ENCODE measurements around the gene PPP6R2.
"Not testable (repeated sequence)": the region's sequence is repeated elsewhere in the genome, so short reads cannot be mapped to it uniquely, and the experiment has no call there.

Gene PPP6R2

DNA sequence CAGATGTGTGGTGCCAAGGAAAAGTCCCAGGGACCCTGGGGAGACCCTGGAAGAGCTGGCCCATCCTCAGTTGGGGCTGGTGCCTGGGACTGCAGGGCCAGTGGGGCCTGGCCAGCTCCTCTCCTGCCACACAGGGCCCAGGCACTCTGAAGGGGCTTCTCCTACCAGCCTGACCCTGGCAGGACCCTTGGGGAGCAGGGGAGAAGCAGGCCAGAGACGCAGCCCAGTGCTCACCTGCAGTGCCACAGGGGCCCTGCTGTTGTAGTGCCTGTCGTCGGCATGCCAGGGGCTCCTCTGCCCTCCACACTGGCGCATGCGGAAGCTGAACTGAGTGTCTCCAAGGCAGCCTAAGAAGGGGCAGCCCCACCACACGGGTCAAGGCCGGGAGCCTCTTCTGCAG, 25.5 kb upstream of the PPP6R2 start:
- H3K4me3 ChIP-seq (ENCODE audit: low read depth, low read length): no peak overlapping the region

DNA sequence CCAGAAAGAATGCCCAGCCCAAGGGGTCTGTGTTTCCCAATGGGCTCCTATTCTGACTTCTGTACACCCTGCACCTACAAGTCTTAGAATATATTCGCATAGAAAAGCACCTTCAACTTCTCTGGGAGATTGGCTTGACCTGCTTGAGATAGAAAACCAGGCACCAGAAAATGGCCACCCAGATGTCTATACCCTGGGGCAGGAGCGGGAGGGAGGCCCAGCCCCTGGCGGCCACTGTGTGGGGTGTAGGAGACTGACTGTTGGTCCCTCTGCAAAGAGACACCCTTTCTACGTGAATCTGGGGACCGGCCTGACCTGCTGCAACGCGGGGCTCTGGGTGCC, 24.8 kb upstream of the PPP6R2 start:
- H3K4me3 ChIP-seq (ENCODE audit: low read depth, low read length): no peak overlapping the region

DNA sequence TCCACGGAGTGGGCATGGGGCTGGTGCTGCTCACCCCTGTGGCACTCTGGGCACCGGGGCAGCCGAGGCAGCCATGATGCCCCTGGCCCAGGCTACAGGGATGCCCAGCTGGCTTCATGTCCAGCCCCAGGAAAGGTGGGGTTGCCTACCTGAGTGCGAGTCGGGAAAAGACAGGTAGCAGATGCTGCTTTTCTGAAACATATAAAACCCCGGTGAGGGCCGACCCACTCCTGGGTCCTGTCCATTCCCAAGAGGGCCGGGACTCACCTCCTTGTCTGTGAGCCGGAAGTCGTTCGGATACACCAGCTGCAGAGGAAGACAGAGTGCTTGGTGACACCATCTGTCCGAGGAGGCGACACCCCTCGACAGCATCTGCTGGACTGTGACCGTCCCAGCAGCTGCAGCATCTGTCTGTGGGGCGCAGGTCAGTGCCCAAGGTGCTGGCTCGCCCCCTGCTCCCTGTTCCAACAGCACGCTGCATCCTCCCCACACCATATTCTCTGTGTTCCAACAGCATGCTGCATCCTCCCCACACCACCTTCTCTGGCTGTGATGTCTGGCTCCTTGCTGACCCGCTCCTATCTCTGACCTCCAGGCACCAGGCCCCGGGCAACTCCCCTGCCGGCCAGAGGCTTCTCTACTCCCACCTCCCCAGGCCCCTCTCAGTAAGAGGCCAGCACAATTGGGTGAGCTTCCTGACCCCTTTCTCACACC, 24.3 kb upstream of the PPP6R2 start:
- H3K4me3 ChIP-seq (ENCODE audit: low read depth, low read length): no peak overlapping the region

DNA sequence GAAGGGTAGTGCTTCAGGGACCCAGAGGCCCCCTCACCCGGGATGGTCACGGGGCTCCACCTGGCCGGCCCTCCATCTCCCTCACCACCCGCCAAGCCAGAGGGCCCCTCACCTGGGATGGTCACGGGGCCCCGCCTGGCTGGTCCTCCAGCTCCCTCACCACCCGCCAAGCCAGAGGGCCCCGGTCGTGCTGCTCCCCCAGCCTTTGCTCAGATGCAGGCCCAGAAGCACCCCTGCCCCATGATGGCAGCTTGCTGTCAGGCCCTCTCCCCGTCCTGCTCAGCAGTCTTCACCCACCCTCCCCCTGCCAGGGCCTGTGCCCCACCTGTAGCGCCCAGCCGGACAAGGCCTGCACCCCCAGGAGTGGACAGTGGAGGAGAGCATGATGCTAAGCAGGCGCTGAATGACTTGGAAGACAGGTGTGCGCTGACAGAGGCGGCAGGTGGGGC, 23.6 kb upstream of the PPP6R2 start:
- no peak overlapping the region for H3K4me3 ChIP-seq (ENCODE audit: low read depth, low read length)

DNA sequence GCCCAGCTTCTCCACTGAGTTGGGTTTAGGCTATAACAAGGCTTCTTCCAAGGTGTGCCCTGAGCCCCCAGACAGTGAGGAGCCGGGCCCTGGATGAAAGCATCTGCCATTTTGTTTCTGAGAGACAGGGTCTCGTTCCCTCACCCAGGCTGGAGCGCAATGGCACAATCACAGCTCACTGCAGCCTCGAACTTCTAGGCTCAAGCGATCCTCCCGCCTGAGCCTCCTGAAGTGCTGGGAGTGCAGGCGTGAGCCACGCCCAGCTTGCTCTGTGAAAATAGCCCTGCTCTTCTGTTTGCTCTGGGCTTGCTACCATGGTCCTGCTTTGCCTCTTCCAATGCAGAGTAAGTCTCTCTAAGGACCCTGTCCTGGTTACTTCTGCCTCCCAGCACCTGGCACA, 23.0 kb upstream of the PPP6R2 start:
- H3K4me3 ChIP-seq (ENCODE audit: low read depth, low read length): no peak overlapping the region

DNA sequence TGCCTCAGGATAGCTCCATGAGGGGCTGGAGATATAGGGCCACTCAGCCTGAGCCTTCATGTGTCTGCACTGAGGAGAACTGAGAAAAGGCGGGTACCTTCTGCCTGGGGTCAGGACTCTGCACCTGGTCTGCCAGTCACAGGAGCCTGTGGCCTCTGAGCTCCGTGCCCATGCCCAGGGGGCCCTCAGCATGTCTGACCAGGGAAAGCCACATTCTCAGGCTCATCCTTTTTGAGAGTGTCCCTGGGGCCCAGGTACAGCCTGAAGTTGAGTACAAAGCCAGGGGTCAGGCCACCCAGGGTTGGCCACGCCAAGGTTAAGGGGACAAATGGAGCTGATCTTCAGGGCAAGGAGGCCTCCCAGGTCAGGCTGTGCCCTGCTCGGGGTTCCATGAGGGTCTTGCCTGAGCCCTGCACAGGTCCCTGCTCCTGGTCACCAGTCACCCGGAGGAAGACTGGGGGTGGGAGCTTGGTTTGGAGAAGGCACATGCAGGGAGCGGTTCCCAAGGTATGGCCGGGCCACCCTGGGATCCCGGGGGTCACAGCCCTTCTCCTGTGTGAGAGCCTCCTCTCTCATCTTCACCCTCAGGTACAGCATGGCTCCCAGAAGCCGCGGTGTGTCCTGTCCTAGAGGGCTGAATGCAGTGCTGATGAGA, 22.3 kb upstream of the PPP6R2 start:
- H3K4me3 ChIP-seq (ENCODE audit: low read depth, low read length): no peak overlapping the region

DNA sequence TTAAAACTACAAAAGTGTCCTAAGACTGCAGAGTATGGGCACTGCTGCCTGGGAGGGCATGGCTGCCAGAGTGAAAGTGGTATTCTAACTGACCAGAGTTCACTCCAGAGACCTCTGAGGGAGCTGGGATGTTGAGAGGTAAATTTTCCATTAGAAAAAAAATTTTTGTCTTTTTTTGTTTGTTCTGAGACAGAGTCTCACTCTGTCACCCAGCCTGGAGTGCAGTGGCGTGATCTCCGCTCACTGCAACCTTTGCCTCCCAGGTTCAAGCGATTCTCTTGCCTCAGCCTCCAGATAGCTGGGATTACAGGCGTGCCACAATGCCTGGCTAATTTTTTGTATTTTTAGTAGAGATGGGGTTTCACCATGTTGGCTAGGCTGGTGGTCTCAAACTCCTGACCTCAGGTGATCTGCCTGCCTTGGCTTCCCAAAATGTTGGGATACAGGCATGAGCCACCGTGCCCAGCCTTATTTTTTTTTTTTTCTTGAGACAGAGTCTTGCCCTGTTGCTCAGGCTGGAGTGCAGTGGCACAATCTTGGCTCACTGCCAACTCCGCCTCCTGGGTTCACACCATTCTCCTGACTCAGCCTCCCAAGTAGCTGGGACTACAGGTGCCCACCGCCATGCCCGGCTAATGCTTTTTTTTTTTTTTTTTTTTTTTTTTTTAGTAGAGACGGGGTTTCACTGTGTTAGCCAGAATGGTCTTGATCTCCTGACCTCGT, 20.6 kb upstream of the PPP6R2 start:
- not testable (repeated sequence) for H3K4me3 ChIP-seq (ENCODE audit: low read depth, low read length)

DNA sequence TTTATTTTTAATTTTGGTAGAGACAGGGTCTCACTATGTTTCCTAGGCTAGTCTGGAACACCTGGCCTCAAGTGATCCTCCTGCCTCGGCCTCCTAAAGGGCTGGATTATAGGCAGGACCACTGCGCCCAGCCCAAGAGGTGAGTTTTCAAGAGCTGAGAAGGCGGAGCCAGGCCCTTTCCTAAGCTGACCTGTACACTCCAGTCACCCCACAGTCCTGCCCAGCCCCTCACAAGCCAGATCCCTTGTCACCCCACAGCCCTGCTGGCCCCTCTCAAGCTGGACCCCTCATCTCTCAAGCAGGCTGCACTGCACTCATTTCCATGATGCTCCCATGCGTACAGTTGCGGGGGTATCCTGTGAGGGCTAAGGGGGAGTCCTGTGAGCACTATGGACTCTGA, 19.2 kb upstream of the PPP6R2 start:
- H3K4me3 ChIP-seq (ENCODE audit: low read depth, low read length): no peak overlapping the region

DNA sequence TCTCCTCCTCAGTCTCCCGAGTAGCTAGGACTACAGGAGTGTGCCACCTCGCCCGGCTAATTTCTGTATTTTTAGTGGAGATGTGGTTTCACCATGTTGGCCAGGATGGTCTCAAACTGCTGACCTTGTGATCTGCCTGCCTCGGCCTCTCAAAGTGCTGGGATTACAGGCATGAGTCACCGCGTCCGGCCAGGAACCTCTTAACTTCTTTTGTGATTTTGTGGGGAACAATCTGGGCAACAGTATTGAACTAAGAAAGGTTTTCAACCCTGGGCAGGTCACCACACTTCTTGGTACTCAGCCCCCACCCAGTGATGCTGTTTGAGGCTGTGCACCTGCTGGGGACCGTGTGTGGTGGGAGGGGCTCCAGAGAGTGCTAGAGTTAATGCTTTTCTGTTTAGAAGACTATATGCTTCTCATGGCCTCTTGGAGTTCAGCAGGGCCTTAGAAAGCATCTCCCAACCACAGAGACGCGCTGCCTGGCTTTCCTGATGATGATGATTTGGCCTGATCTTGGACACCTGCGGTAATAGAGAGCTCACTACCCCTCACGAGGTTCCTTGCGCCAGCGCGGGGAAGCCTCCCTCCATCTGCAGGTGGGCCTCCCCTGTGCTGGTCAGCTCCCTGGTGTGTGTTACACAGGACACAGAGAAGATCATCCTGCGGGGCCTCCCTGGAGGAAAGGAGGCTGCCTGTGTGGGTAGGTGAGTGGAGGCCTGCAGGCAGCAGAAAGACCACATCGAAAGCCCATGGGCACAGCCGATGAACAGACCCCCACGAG, 17.5 kb upstream of the PPP6R2 start:
- no peak overlapping the region for H3K4me3 ChIP-seq (ENCODE audit: low read depth, low read length)

DNA sequence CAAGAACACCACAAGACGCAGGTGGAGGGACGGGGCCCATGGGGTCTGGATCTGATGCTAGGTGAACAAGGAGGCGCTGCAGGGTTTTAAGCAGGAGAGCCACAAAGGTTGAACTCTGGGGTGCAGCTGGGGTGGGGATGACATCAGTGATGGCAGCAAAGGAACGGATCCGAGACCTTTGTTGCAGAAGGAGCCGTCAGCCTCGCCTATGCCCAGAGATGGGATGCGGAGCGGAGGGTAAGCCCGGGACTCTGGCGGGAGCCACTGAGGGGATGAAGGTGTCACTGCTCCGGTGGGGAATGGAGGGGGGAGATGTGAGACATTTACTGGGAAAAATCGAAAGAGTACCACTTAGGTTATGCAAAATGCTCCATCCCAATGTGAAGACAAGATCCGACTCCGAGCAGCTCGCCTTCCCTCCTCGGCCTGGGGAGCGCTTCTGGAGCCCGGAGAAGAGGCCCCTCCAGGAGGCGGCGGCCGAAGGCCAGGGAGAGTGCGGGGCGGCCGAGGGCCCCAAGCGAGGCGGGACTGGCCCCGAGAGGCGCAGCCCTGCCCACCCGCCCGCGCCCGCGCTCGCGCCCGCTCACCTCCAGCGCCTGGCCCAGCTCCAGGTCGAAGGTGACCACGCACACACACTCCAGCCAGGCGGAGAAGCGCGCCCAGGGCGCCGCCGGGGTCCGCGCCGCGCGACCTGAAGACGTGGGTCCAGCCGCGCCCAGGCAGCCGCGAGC, 16.7 kb upstream of the PPP6R2 start:
- H3K4me3 ChIP-seq (ENCODE audit: low read depth, low read length): peak overlapping the region; percentile 72

DNA sequence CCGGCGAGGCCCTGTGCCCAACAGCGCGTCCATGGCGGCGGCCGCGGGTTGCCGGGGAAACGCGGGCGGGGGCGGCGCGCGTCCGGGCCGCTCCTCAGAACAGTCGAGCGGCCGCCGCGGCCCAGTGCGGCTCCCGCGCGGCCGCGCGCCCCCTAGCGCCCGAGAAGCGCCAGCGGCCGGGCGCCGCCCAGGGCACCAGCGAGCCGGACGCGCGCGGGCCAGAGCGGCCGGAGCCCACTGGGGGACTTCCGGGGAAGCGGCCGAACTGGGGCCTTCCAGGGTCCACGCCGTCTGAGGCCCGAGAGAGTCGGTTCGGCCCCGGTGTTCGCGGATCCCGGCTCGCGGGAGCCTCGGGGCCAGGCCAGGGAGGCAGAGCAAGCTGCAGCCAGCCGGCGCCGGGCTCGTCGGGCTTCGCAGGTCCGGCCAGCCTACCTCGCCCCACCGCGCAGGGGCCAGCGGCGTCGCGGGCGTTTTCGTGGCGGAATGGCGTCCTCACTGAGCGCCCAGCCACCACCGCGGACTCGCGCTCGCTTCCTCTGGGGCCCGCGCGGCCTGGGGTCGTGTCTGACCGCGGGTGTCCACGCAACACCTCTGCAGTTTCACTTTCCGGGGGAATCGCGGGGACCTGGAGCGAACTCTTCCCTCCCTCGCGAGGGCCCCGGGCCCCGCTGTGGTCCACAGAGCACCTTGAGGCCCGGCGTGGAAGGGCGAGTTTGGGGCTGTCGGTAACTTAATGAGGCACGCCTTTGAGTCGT, 16.0 kb upstream of the PPP6R2 start, which contains the start of gene DENND6B:
TSS of gene DENND6B (minus strand) at position 57 of the 755 bp plus-strand sequence. CDS start at position 33, 24 bp downstream.
- H3K4me3 ChIP-seq (ENCODE audit: low read depth, low read length): peak within 1 kb of the TSS; percentile 72

DNA sequence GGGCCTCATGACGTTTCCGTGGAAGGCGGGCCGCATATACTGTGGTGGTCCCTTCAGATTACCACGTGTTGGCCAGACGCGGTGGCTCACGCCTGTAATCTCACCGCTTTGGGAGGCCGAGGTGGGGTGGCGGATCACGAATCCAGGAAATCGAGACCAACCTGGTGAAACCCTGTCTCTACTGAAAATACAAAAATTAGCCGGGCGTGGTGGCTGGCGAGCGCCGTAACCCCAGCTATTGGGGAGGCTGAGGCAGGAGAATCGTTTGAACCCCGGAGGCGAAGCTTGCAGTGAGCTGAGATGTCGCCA, 15.5 kb upstream of the PPP6R2 start:
- H3K4me3 ChIP-seq (ENCODE audit: low read depth, low read length): peak overlapping the region; percentile 56

DNA sequence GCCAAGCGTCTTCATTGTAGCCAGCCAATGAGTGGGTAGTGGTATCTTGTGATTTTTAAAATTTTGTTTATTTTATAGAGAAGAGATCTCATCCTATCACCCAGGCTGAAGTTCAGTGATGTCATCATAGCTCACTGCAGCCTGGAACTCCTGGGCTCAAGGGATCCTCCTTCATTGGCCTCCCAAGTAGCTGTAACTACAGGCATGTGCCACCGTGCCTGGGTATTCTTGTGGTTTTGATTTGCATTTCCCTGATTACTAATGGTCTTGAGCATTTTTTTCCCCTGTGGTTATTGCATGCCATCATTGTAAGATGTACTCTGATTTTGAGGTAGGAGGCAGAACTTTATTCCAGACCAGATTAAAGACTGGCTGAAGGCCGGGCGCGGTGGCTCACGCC, 13.9 kb upstream of the PPP6R2 start:
- no peak overlapping the region for H3K4me3 ChIP-seq (ENCODE audit: low read depth, low read length)

DNA sequence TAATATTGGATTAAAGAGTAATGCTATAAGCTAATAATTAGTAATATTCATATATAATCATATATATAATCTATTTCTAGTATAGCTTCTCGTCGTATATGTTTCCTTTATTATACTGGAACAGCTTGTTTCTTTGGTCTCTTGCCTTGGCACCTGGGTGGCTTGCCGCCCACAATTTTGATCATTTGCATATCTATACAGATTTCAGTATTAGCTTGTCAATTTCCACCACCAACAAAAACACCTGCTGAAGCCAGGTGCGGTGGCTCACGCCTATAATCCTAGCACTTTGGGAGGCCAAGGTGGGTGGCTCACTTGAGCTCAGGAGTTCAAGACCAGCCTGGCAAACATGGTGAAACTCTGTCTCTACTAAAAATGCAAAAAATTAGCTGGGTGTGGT, 8.7 kb upstream of the PPP6R2 start:
- not testable (repeated sequence) for H3K4me3 ChIP-seq (ENCODE audit: low read depth, low read length)

DNA sequence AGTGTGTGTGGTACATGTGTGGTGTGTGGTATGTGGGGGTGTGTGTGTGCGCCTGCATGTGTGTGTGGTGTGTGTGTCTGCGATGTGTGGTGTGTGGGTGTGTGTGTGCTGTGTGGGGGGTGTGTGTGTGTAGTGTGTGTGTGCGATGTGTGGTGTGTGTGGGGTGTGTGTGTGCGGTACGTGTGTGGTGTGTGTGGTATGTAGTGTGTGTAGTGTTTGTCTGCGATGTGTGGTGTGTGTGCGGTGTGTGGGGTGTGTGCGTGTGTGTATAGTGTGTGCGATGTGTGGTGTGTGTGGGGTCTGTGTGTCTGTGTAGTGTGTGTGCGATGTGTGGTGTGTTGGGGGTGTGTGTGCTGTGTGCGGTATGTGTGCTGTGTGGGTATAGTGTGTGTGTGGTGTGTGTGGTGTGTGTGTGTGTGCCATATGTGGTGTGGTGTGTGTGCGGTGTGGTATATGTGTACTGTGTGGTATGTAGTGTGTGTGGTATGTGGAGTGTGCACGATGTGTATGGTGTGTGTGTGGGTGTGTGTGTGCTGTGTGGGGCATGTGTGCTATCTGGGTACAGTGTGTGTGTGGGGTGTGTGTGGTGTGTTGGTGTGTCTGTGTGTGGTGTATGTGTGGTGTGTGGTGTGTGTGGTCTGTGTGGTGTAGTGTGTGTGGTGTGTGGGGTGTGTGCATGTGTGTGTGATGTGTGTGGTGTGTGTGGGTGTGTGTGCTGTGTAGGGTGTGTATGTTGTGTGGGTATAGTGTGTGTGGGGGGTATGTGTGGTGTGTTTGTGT, 5.7 kb upstream of the PPP6R2 start:
- no peak overlapping the region for H3K4me3 ChIP-seq (ENCODE audit: low read depth, low read length)

DNA sequence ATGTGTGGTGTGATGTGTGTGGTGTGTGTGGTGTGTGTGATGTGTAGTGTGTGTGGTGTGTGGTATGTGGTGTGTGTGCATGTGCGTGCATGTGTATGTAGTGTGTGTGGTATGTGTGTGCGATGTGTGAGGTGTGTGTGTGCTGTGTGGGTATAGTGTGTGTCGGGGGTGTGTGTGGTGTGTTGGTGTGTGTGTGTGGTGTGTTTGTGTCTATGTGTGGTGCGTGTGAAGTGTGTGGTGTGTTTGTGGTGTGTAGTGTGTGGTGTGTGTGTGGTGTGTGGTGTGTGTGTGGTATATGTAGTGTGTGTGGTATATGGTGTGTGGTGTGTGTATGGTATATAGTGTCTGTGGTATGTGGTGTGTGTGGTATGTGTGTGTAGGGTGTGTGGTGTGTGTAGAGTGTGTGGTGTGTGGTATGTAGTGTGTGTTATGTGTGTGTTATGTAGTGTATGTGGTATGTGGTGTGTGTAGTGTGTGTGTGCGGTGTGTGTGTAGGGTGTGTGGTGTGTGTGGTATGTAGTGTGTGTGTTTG, 5.0 kb upstream of the PPP6R2 start:
- no peak overlapping the region for H3K4me3 ChIP-seq (ENCODE audit: low read depth, low read length)

DNA sequence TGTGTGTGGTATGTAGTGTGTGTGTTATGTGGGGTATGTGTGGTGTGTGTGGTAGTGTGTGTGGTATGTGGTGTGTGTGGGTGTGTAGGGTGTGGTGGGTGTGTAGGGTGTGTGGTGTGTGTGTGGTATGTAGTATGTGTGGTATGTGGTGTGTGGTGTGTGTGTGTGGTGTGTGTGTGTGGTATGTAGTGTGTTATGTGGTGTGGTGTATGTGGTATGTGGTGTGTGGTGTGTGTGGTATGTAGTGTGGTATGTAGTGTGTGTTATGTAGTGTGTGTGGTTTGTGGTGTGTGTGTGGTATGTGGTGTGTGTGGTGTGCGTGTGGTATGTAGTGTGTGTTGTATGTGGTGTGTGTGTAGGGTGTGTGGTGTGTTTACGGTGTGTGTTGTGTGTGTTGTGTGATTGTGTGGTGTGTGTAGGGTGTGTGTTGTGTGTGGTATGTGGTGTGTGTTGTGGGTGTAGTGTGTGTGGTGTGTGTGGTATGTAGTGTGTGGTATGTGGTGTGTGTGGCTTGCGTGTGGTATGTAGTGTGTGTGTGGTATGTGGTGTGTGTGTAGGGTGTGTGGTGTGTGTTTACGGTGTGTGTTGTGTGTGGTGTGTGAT, 4.2 kb upstream of the PPP6R2 start:
- no peak overlapping the region for H3K4me3 ChIP-seq (ENCODE audit: low read depth, low read length)
